ENCODE results near the gene PRICKLE4.

Gene PRICKLE4

GRCh38 chr6:41733707-41734665 lies 46.6 kb upstream of the PRICKLE4 start:
- peak overlapping the region; percentile 70 for H3K4me3 ChIP-seq (ENCODE audit: low read depth, low read length)
- TF ChIP-seq CTCF (IDR thresholded peaks at IDR 0.05; ENCODE audit: borderline replicate concordance, insufficient read depth, low read depth, low read length), result no peak

- H3K4me3 ChIP-seq (ENCODE audit: low read depth, low read length), result peak overlapping the region; percentile 70
- TF ChIP-seq CTCF (IDR thresholded peaks at IDR 0.05; ENCODE audit: borderline replicate concordance, insufficient read depth, low read depth, low read length), result no peak
These were observed 45.7 kb upstream of the PRICKLE4 start for GRCh38 chr6:41734666-41735426.

DNA sequence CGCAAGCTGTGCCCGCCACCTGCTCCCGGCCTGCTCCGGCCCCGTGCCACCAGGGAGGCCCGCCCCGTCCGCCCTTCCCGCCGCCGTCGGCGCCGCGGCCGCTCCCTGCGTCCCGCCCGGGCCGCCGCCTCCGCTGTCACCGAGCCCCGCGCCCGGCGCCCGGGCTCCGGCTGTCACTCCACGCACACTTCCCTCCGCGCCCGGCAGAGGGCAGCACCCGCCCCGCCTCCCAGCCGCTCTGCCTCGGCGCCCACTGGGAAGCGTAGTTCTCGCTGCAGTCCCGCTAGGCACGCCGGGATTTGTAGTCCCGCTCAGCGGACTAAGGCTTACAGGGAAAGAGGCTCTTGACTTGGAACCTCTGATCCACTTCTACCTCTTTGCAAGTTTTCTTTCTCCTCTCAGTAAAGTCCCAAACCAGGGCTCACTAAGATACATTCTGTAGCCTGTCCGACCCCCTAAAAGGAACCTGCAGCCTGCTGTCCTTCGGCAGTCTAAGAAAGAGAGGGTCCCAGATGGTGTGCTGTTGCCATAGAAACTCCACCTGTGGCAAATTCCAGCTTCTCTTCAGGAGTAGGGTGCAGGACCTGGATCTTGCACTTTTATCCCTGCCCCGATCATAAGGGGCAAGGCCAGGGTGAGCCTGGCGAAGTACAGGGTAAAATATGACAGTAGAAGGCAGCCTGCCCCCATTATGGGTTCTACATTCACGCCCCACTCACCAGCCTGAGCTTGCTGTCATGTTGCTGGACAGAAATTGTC lies 45.0 kb upstream of the PRICKLE4 start, which contains the start of gene TFEB:
TSS of gene TFEB (minus strand) at position 182 of the 759 bp plus-strand sequence. CDS start 44,395 bp downstream, outside the sequence.
- peak; percentile 91 for TF ChIP-seq CTCF (IDR thresholded peaks at IDR 0.05; ENCODE audit: borderline replicate concordance, insufficient read depth, low read depth, low read length)

GRCh38 chr6:41736186-41736733 lies 44.3 kb upstream of the PRICKLE4 start:
- TF ChIP-seq CTCF (IDR thresholded peaks at IDR 0.05; ENCODE audit: borderline replicate concordance, insufficient read depth, low read depth, low read length), result no peak
- H3K4me3 ChIP-seq (ENCODE audit: low read depth, low read length), result no peak overlapping the region

More for the DNA sequence above, 45.0 kb upstream of the PRICKLE4 start, which contains the start of gene TFEB:
- peak within 1 kb of the TSS; percentile 70 for H3K4me3 ChIP-seq (ENCODE audit: low read depth, low read length)

DNA sequence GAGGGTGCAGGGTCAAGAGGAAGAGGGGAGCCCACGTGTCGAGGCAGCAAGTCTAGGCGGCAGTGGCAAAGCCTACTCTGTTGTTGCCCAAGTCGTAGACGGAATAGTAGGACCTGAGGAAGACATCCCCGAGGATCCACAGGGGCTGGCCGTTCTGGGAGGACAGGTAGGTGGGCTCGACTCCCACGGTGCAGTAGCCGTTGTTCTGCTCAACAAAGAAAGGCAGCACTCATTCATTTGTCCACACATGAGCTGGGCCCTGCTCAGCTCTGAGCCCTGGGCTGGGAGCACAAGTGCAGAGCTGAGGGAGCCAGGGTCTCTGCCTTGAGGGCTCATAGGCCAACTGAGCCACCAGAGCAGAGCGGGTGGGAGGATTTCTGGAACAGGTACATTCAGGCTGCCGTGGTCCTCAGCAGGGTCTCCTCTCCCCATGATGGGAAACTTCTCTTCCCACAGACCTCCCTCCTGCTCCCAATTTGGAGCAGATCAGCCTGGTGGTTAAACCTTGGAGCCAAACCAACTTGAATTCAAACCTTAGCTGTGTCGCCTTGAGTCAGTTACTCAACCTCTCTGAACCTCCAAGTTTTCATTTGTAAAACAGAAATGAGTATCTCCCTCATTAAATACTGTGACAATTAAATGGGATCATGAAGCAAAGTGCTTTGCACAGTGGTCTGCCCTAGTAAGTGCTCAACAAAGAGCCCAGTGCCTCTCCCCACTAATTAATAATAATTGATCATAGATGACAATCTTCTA lies 43.6 kb upstream of the PRICKLE4 start:
- no peak overlapping the region for H3K4me3 ChIP-seq (ENCODE audit: low read depth, low read length)
- no peak for TF ChIP-seq CTCF (IDR thresholded peaks at IDR 0.05; ENCODE audit: borderline replicate concordance, insufficient read depth, low read depth, low read length)

Measured in GM12875 (cell line).